ENCODE data around the gene ADCY3.

- TF ChIP-seq CTCF (IDR thresholded peaks at IDR 0.05) (no peak), ZFX (IDR thresholded peaks at IDR 0.05; ENCODE audit: borderline replicate concordance) (no peak)
Measured at GRCh38 chr2:24836206-24836605, 83.8 kb downstream of the ADCY3 start.
